Vagina (tissue), 2 donors: ENCODE results near the gene SLPI. TPM values are rescaled to one million over a fixed set of nuclear protein-coding genes. Genes with fewer than 3 reads are reported as not detected.

Experiments used
- DNase-seq, 2 donors: peaks; one replicate each; pipeline ENCODE4 v3.0.0-alpha.2; 2017; ENCODE audit errors: extremely low spot score in 2 of 2
- H3K27ac ChIP-seq: fragments of 200-600 bp; sonication (generic); one replicate; pipeline ENCODE4 v1.5.1; 2019
- H3K27me3 ChIP-seq: fragments of 200-600 bp; sonication (generic); one replicate; pipeline ENCODE4 v1.5.1; 2019
- H3K36me3 ChIP-seq, 2 donors: fragments of 200-600 bp; sonication (generic); one replicate each; pipeline ENCODE4 v1.5.1; 2017 to 2019
- H3K4me1 ChIP-seq: fragments of 200-600 bp; sonication (generic); one replicate; pipeline ENCODE4 v1.5.1; 2019
- H3K4me3 ChIP-seq, 2 donors: fragments of 200-600 bp; sonication (generic); 1 replicate in 1 of 2; 2 replicates in 1 of 2; pipeline ENCODE4 v1.5.1; 2016 to 2019
- H3K9me3 ChIP-seq: fragments of 200-600 bp; sonication (generic); one replicate; pipeline ENCODE4 v1.5.1; 2019
- CTCF ChIP-seq, 3 experiments: fragments of 450-650 bp in 2 of 3; fragments of 200-600 bp in 1 of 3; sonication (generic) in 1 of 3; IDR thresholded peaks; one replicate each; pipeline ENCODE4 v1.5.1; 2017 to 2019; ENCODE audit warnings: antibody characterized with exemption in 3 of 3, mild to moderate bottlenecking in 2 of 3, moderate library complexity in 2 of 3
- POLR2A ChIP-seq, 2 donors: fragments of 450-650 bp; IDR thresholded peaks; one replicate each; pipeline ENCODE4 v1.6.1; 2017; ENCODE audit warnings: antibody characterized with exemption in 2 of 2, mild to moderate bottlenecking in 2 of 2, moderate library complexity in 2 of 2
- POLR2AphosphoS5 ChIP-seq, 2 donors: sonication (generic); formaldehyde crosslinking; IDR thresholded peaks; one replicate each; pipeline ENCODE4 v1.9.0; 2017; ENCODE audit warnings: antibody characterized with exemption in 2 of 2, mild to moderate bottlenecking in 2 of 2, low read depth in 1 of 2; ENCODE audit not compliant: insufficient read depth in 1 of 2
- intact Hi-C: fragments of 100-400 bp; cut with DNase I; formaldehyde crosslinking; loops from one replicate; pipeline ENCODE4 v1.15.1; 2023
- total RNA-seq: library from RNA; depleted of rRNA; stranded (reverse); fragments of >200 nt; gene quantifications from one replicate; pipeline ENCODE4 v1.2.3, GENCODE V29; 2016

The SLPI gene
- total RNA-seq, 1 donor from 2014 or later, result 431 TPM

DNA sequence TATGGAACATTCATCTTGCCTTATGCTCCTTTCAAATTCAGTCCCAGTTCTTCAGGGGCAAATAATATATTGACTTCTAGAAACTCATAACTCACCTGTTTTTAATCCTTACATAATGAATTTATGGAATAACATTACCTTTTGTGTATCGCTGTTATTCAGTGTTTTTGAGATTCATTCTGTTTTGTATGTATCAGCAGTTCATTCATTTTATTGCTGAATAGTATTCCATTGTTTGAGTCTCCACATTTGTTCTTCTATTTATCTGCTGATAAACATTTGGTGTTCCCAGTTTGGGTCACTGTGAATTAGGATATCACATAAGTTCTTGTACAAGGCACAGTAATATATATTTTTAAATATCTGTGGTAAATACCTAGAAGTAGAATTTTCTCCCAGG is 28.1 kb downstream of the SLPI start:
- no peaks in the 10 kb centered on the region for H3K4me1 ChIP-seq
- TF ChIP-seq CTCF (IDR thresholded peaks at IDR 0.05) (no peak), POLR2A (IDR thresholded peaks at IDR 0.05) (no peak), POLR2AphosphoS5 (IDR thresholded peaks at IDR 0.05; ENCODE audit: insufficient read depth in 1 of 2, low read depth in 1 of 2) (no peak)
- H3K4me3 ChIP-seq, result no peak overlapping the region
- H3K9me3 ChIP-seq, result no peaks in the 10 kb centered on the region
- DNase-seq, result no peak
- H3K27ac ChIP-seq, result no peak overlapping the region
- intact Hi-C loops, result no loop called here
- no peaks in the 10 kb centered on the region for H3K36me3 ChIP-seq
- H3K27me3 ChIP-seq, result no peaks in the 10 kb centered on the region

DNA sequence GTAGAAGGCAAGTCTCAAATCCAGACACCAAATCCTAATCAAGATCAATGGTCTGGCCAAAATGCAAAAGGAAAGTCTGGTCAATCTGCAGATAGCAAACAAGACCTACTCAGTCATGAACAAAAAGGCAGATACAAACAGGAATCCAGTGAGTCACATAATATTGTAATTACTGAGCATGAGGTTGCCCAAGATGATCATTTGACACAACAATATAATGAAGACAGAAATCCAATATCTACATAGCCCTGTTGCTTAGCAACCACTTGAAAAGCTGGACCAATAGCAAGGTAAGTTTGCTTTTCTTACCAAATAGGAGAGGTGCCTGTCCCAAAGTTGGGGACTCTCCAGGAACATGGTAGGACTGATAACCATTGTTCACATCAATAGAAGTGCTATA is 31.2 kb downstream of the SLPI start:
- TF ChIP-seq POLR2A (IDR thresholded peaks at IDR 0.05), result no peak
- no peak for TF ChIP-seq CTCF (IDR thresholded peaks at IDR 0.05)
- no peak for TF ChIP-seq POLR2AphosphoS5 (IDR thresholded peaks at IDR 0.05; ENCODE audit: insufficient read depth in 1 of 2, low read depth in 1 of 2)
- DNase-seq, result no peak
- H3K9me3 ChIP-seq, result no peaks in the 10 kb centered on the region
- H3K27me3 ChIP-seq, result no peaks in the 10 kb centered on the region
- H3K4me1 ChIP-seq, result no peaks in the 10 kb centered on the region
- H3K4me3 ChIP-seq, result no peak overlapping the region
- no peak overlapping the region for H3K27ac ChIP-seq
- intact Hi-C loops, result no loop called here
- H3K36me3 ChIP-seq, result no peaks in the 10 kb centered on the region

GRCh38 chr20:45221076-45221475 is 33.3 kb downstream of the SLPI start, which contains the start of gene SEMG2:
Gene SEMG2 (plus strand): TSS chr20:45221373. CDS start chr20:45221390, 17 bp downstream.
- Histone ChIP-seq H3K4me1 (no peaks in the 10 kb centered on the region), H3K27me3 (no peaks in the 10 kb centered on the region), H3K27ac (no peak within 1 kb of the TSS), H3K36me3 (no peaks in the 10 kb centered on the region), H3K4me3 (no peak within 1 kb of the TSS), H3K9me3 (no peaks in the 10 kb centered on the region)
- no peak for TF ChIP-seq POLR2AphosphoS5 (IDR thresholded peaks at IDR 0.05; ENCODE audit: insufficient read depth in 1 of 2, low read depth in 1 of 2)
- TF ChIP-seq POLR2A (IDR thresholded peaks at IDR 0.05), result no peak
- TF ChIP-seq CTCF (IDR thresholded peaks at IDR 0.05), result no peak
- DNase-seq, result no peak
- intact Hi-C loops, result no loop called here

DNA sequence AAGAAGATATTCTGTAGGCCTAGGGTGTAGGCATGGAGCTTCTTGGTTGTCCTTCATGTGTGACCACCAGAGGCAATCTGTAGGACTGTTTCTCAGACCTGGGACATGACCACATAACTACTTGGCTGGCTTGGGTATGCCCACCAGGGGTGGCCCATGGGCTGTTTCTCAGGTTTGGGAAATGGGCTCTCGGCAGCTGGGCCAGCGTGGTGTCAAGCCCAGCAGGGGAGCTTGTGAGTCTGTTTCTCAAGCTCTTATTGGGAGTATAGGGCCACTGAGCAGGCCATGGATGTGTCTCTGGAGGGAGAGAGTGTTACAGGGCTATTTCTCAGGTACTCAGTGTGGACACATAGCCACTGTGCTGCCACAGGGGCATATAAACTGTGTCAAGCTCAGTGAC is 35.7 kb downstream of the SLPI start:
- intact Hi-C loops, result no loop called here
- no peaks in the 10 kb centered on the region for H3K36me3 ChIP-seq
- TF ChIP-seq CTCF (IDR thresholded peaks at IDR 0.05), result no peak

GRCh38 chr20:45218124-45218523 is 36.2 kb downstream of the SLPI start:
- H3K36me3 ChIP-seq, result no peaks in the 10 kb centered on the region
- DNase-seq, result no peak
- no peaks in the 10 kb centered on the region for H3K4me1 ChIP-seq
- H3K4me3 ChIP-seq, result no peak overlapping the region
- intact Hi-C loops, result no loop called here
- TF ChIP-seq POLR2A (IDR thresholded peaks at IDR 0.05), result no peak
- no peak for TF ChIP-seq POLR2AphosphoS5 (IDR thresholded peaks at IDR 0.05; ENCODE audit: insufficient read depth in 1 of 2, low read depth in 1 of 2)
- no peak for TF ChIP-seq CTCF (IDR thresholded peaks at IDR 0.05)
- no peaks in the 10 kb centered on the region for H3K27me3 ChIP-seq
- no peaks in the 10 kb centered on the region for H3K9me3 ChIP-seq
- H3K27ac ChIP-seq, result no peak overlapping the region

More for the DNA sequence above, 35.7 kb downstream of the SLPI start:
- no peaks in the 10 kb centered on the region for H3K4me1 ChIP-seq
- no peak overlapping the region for H3K27ac ChIP-seq
- no peaks in the 10 kb centered on the region for H3K27me3 ChIP-seq
- no peak overlapping the region for H3K4me3 ChIP-seq
- H3K9me3 ChIP-seq, result no peaks in the 10 kb centered on the region
- no peak for DNase-seq
